ENCODE data around the gene C1orf159.
"Not testable (repeated sequence)": the region's sequence is repeated elsewhere in the genome, so short reads cannot be mapped to it uniquely, and the experiment has no call there.

Gene C1orf159

DNA sequence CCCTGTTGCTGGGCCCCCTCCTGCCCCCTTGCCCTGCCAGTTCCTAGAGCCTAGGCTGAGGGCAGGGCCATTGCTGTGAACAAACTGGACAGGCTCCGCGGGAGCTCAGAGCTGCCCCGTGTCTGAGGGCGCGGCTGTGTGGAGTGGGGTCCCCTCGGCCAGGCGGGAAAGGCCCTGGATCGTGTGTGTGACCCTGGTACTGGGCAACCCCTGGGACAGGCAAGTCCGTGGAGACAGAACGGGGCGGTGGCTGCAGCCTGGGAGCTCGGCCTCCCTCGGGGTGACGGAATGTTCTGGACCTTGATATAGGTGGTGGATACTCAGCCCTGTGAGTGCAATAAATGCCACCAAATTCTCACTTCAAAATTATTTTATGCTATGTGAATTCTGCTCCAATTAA lies 27.7 kb upstream of the C1orf159 start:
- no peak for DNase-seq (ENCODE audit: low read depth)
- no peak overlapping the region for H3K4me3 ChIP-seq (ENCODE audit: low read length)
- no peak for TF ChIP-seq CTCF (conservative IDR thresholded peaks at IDR 0.05; ENCODE audit: low read depth, low read length)

DNA sequence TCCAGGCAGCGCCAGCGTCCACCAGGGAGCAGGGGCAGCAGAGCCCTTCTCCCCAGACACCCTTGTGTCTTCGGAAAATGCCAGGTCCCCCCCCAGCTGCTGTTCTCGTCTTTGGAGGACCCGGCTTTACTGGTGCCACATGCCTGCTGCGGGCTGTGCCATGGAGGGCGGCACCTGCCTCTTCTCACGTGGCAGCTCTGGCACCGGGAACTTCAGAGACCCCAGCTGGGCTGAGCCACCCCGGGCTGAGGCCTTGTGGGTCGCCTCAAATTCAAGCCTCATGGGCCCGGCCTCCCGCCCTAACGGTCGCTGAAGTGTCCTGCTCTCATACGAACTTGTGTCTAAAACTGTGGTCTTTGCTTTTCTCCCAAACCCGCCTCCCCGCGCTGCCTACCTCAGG lies 27.0 kb upstream of the C1orf159 start:
- no peak for DNase-seq (ENCODE audit: low read depth)
- H3K4me3 ChIP-seq (ENCODE audit: low read length), result no peak overlapping the region
- TF ChIP-seq CTCF (conservative IDR thresholded peaks at IDR 0.05; ENCODE audit: low read depth, low read length), result no peak

- DNase-seq (ENCODE audit: low read depth); H3K4me3 ChIP-seq (ENCODE audit: low read length): not testable (repeated sequence)
Observed at GRCh38 chr1:1142352-1142751, 26.5 kb upstream of the C1orf159 start.

DNA sequence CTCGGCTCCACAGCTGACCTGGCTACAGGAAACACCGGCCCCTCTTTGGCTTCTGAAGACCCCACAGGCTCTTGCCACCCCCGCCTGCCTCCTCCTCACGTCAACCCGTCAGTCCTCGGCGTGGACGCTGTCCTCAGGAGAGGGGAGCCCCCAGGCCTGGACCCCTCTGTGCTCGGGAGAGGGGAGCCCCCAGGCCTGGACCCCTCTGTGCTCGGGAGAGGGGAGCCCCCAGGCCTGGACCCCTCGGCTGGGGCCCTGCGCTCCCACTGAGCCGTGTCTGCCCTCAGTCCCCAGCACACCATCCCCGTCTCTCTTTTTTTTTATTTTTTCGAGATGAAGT lies 26.0 kb upstream of the C1orf159 start:
- no peak overlapping the region for H3K4me3 ChIP-seq (ENCODE audit: low read length)
- no peak for DNase-seq (ENCODE audit: low read depth)
- TF ChIP-seq CTCF (conservative IDR thresholded peaks at IDR 0.05; ENCODE audit: low read depth, low read length), result no peak

DNA sequence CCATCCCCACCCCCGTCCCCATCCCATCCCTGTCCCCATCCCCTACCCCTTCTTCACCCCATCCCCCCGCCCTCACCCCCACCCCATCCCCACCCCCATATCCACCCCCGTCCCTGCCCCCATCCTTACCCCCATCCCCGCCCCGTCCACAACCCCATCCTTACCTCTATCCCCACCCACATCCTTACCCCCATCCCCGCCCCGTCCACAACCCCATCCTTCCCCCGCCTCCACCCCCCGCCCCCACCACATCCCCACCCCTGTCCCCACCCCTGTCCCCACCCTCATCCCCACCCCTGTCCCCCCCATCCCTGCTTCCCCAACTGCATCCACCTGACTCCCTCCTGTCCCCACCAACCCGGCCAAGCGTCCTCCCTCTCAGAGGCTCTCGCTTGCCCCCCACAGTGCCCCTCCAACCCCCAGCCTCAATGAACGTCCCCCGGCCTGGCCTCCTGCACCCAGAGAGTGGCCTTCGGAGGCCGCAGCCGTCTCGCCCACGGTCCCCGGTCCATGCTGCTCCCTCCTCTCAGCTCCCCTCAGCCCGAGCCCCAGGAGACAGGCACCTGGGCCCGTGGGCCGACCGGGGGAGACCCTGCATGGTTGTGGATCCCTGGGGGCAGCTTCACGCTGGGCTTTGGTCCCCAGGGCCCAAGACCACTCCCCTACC lies 25.5 kb upstream of the C1orf159 start:
- H3K4me3 ChIP-seq (ENCODE audit: low read length), result no peak overlapping the region
- DNase-seq (ENCODE audit: low read depth), result no peak
- no peak for TF ChIP-seq CTCF (conservative IDR thresholded peaks at IDR 0.05; ENCODE audit: low read depth, low read length)

DNA sequence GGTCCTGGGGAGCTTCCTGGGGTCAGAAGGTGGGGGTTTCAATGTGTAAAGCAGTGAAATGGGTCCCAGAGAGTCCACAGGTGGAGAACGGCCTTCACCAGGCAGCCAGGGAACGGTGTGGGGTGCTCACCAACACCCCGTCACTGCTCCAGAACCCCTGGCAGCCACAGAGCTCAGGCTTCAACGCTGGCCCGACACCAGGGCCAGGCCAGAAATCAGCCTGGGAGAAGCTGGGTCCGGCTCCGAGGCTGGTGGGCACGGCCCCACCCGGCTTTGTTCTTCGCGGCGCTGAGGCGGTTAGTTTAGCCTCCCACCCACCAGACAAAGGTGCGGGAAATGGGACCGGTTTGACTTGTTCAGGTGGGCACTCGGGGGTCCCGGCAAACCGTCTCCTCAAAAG lies 24.8 kb upstream of the C1orf159 start:
- no peak for DNase-seq (ENCODE audit: low read depth)
- TF ChIP-seq CTCF (conservative IDR thresholded peaks at IDR 0.05; ENCODE audit: low read depth, low read length), result no peak
- no peak overlapping the region for H3K4me3 ChIP-seq (ENCODE audit: low read length)

GRCh38 chr1:1137256-1138045 lies 21.6 kb upstream of the C1orf159 start:
- DNase-seq (ENCODE audit: low read depth), result no peak
- no peak overlapping the region for H3K4me3 ChIP-seq (ENCODE audit: low read length)

More at GRCh38 chr1:1137256-1138045, 21.6 kb upstream of the C1orf159 start:
- TF ChIP-seq CTCF (conservative IDR thresholded peaks at IDR 0.05; ENCODE audit: low read depth, low read length), result no peak
